ENCODE results near the gene TMPRSS9. TPM values are rescaled to one million over a fixed set of nuclear protein-coding genes. Genes with fewer than 3 reads are reported as not detected.
"Not testable (repeated sequence)": the region's sequence is repeated elsewhere in the genome, so short reads cannot be mapped to it uniquely, and the experiment has no call there.

TMPRSS9 gene
- total and polyA plus RNA-seq, 3 donors from 2014 or later, result 3.5 to 9.8 (median 8.4) TPM

DNA sequence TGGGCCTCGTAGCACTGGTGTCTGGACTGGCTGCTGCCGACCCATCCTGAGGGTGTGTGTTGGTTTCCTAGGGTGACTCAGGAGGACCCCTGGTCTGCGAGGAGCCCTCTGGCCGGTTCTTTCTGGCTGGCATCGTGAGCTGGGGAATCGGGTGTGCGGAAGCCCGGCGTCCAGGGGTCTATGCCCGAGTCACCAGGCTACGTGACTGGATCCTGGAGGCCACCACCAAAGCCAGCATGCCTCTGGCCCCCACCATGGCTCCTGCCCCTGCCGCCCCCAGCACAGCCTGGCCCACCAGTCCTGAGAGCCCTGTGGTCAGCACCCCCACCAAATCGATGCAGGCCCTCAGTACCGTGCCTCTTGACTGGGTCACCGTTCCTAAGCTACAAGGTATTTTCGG lies 53.6 kb downstream of the TMPRSS9 start:
- Histone ChIP-seq H3K4me1 (no peaks in the 10 kb centered on the region), H3K36me3 (ENCODE audit: low read depth, missing control alignments) (no peaks in the 10 kb centered on the region), H3K27ac (no peak overlapping the region), H3K9me3 (no peaks in the 10 kb centered on the region), H3K4me3 (no peak overlapping the region), H3K27me3 (no peaks in the 10 kb centered on the region)
- TF ChIP-seq, protein P1, sequence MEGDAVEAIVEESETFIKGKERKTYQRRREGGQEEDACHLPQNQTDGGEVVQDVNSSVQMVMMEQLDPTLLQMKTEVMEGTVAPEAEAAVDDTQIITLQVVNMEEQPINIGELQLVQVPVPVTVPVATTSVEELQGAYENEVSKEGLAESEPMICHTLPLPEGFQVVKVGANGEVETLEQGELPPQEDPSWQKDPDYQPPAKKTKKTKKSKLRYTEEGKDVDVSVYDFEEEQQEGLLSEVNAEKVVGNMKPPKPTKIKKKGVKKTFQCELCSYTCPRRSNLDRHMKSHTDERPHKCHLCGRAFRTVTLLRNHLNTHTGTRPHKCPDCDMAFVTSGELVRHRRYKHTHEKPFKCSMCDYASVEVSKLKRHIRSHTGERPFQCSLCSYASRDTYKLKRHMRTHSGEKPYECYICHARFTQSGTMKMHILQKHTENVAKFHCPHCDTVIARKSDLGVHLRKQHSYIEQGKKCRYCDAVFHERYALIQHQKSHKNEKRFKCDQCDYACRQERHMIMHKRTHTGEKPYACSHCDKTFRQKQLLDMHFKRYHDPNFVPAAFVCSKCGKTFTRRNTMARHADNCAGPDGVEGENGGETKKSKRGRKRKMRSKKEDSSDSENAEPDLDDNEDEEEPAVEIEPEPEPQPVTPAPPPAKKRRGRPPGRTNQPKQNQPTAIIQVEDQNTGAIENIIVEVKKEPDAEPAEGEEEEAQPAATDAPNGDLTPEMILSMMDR (IDR thresholded peaks at IDR 0.05), result no peak
- no peak for TF ChIP-seq POLR2A (IDR thresholded peaks at IDR 0.05)
- DNase-seq, result no peak
- intact Hi-C loops (cut with DNase I; ENCODE audit: low total_unique reads), result no loop called here
- 91% methylated on average over 6 to 16 of the region's 16 CpGs for WGBS, 2 donors

DNA sequence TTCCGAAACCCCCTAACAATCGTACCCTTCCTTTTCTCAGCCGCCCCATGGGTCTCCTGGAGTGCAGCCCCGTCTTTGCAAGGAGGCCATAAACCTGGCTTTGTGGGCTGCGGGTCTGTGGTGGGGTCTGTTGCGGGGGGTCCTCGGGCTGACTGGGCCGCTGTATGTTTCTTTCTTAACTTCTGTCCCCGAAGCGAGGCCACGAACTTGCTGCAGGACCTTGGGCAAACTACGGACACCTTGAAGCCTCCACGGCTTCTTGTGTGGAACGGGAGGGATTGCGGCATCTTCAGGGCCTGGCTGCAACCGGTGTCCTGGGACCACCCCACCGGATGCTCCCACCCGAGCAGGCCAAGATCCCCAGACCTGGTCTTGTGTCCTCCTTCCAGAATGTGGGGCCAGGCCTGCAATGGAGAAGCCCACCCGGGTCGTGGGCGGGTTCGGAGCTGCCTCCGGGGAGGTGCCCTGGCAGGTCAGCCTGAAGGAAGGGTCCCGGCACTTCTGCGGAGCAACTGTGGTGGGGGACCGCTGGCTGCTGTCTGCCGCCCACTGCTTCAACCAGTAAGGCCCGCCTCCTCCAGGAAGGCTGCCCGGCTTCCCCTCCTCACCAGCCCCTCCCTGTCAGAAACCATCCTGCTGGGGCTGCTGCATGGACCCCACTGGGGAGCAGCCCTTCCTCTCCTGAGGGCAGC lies 55.4 kb downstream of the TMPRSS9 start:
- intact Hi-C loops (cut with DNase I; ENCODE audit: low total_unique reads), result no loop called here
- H3K4me1 ChIP-seq, result no peaks in the 10 kb centered on the region
- H3K36me3 ChIP-seq (ENCODE audit: low read depth, missing control alignments), result no peaks in the 10 kb centered on the region
- WGBS, 2 donors, result 90 to 91% methylated on average over 11 to 28 of the region's 29 CpGs
- DNase-seq, result no peak
- H3K27me3 ChIP-seq, result no peaks in the 10 kb centered on the region
- H3K4me3 ChIP-seq, result no peak overlapping the region
- H3K9me3 ChIP-seq, result no peaks in the 10 kb centered on the region
- no peak overlapping the region for H3K27ac ChIP-seq
- no peak for TF ChIP-seq POLR2A (IDR thresholded peaks at IDR 0.05)
- TF ChIP-seq, protein P1 (IDR thresholded peaks at IDR 0.05), result no peak

DNA sequence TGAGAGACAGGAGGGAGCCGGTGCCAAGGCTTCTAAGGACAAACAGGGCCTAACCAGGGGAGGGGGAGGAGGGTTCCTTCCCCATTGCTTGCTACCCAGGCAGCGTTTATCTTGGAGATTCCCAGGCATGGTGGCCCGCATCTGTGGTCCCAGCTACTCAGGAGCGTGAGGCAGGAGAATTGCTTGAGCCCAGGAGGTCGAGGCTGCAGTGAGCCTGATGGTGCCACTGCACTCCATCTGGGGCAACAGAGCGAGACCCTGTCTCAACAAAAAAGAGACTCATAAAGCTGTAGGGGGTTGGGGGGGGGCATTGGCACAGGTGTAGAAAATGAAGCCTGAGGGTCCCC lies 55.9 kb downstream of the TMPRSS9 start:
- WGBS, 2 donors, result 78 to 81% methylated on average over 6 of the region's 6 CpGs

DNA sequence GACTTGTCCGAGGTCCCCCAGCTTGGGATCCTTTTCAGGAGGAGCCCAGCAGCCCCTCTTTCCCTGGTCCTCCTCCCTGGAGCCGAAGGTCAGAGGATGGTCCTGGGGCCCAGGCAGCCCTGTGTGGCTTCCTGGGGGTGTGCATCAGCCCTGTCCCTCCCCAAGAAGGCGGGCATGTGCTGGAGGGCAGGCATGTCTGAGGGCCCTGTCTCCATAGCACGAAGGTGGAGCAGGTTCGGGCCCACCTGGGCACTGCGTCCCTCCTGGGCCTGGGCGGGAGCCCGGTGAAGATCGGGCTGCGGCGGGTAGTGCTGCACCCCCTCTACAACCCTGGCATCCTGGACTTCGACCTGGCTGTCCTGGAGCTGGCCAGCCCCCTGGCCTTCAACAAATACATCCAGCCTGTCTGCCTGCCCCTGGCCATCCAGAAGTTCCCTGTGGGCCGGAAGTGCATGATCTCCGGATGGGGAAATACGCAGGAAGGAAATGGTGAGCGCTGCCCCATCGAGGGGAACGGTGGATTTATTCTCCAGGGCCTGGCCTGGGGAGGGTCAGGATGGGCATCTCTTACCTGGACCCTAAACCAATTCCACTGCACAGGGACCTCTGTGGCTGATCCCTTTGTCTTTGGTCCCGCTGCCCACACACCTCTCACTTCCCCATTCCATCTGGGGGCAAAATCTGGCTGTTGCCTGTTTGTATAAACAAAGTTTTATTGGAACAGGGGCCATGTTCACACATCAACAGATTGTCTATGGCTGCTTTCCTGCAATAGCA lies 56.4 kb downstream of the TMPRSS9 start:
- Histone ChIP-seq H3K36me3 (ENCODE audit: low read depth, missing control alignments) (no peaks in the 10 kb centered on the region), H3K27me3 (no peaks in the 10 kb centered on the region), H3K4me1 (no peaks in the 10 kb centered on the region), H3K4me3 (no peak overlapping the region), H3K27ac (no peak overlapping the region), H3K9me3 (no peaks in the 10 kb centered on the region)
- DNase-seq, result no peak
- no peak for TF ChIP-seq POLR2A (IDR thresholded peaks at IDR 0.05)
- TF ChIP-seq, protein P1 (IDR thresholded peaks at IDR 0.05), result no peak
- WGBS, 2 donors, result 91 to 100% methylated on average over 2 to 14 of the region's 19 CpGs
- intact Hi-C loops (cut with DNase I; ENCODE audit: low total_unique reads), result no loop called here

More for the DNA sequence above, 55.9 kb downstream of the TMPRSS9 start:
- intact Hi-C loops (cut with DNase I; ENCODE audit: low total_unique reads), result no loop called here
- Histone ChIP-seq H3K4me1 (no peaks in the 10 kb centered on the region), H3K36me3 (ENCODE audit: low read depth, missing control alignments) (no peaks in the 10 kb centered on the region), H3K9me3 (no peaks in the 10 kb centered on the region), H3K27me3 (no peaks in the 10 kb centered on the region), H3K27ac (no peak overlapping the region), H3K4me3 (no peak overlapping the region)
- DNase-seq, result no peak
- no peak for TF ChIP-seq POLR2A (IDR thresholded peaks at IDR 0.05)
- TF ChIP-seq, protein P1 (IDR thresholded peaks at IDR 0.05), result no peak

DNA sequence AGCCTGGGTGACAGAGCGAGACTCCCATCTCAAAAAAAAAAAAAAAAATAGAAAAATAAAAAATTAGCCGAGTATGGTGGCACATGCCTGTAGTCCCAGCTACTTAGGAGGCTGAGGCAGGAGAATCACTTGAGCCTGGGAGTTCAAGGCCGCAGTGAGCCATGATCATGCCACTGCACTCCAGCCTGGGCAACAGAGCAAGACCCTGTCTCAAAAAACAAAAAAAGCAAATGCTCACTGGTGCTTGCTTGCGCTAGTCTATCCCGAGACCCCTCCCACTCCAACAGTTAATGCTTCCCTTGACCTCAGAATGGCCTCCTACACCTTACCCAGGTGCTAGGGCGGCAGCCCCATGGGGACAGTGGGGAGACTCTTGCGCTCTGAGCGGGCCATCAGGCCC lies 57.4 kb downstream of the TMPRSS9 start:
- WGBS, 2 donors, result 92 to 96% methylated on average over 6 to 8 of the region's 8 CpGs
- DNase-seq; H3K36me3 ChIP-seq (ENCODE audit: low read depth, missing control alignments); H3K27me3 ChIP-seq; H3K4me3 ChIP-seq; H3K4me1 ChIP-seq; intact Hi-C loops (cut with DNase I; ENCODE audit: low total_unique reads); H3K27ac ChIP-seq; H3K9me3 ChIP-seq: not testable (repeated sequence)
